GM12875 (cell line): ENCODE measurements around the gene SELENOT.

ENCODE experiments used
- H3K4me3 ChIP-seq: one replicate; pipeline ENCODE4 v1.5.1; 2011; ENCODE audit warnings: low read depth, low read length, control low read depth
- TF ChIP-seq, protein P1 (sequence below): IDR thresholded peaks from 2 replicates; pipeline ENCODE4 v1.5.1; 2011; ENCODE audit warnings: low read depth, mild to moderate bottlenecking, control low read depth, inconsistent platforms, low read length, moderate library complexity, borderline replicate concordance; ENCODE audit not compliant: insufficient read depth

The SELENOT gene

DNA sequence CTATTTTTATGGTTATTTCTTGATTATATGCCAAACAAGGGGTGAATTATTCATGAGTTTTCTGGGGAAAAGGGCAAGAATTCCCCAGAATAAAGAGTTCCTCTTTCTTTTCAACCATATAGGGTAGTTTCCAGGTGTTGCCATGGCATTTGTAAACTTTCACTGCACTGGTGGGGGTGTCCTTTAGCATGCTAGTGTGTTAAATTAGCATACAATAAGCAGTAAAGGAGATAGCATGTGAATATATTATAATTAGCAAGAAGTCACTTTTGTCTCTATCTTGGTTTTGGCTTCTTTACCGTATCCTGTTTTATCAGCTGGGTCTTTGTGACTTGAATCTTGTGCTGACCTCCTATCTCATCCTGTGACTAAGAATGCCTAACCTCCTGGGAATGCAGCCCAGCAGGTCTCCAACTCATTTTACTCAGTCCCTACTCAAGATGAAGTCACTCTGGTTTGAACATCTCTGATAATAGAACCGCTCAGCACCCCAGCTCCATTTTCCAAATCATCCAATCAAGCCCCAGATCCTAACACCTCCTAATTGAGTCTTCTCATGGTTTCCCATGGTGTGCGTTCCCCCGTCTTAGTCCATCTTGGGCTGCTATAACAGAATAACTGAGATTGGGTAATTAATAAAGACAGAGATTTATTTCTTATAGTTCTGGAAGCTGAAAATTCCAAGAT is 3.4 kb upstream of the SELENOT start:
- TF ChIP-seq, protein P1, sequence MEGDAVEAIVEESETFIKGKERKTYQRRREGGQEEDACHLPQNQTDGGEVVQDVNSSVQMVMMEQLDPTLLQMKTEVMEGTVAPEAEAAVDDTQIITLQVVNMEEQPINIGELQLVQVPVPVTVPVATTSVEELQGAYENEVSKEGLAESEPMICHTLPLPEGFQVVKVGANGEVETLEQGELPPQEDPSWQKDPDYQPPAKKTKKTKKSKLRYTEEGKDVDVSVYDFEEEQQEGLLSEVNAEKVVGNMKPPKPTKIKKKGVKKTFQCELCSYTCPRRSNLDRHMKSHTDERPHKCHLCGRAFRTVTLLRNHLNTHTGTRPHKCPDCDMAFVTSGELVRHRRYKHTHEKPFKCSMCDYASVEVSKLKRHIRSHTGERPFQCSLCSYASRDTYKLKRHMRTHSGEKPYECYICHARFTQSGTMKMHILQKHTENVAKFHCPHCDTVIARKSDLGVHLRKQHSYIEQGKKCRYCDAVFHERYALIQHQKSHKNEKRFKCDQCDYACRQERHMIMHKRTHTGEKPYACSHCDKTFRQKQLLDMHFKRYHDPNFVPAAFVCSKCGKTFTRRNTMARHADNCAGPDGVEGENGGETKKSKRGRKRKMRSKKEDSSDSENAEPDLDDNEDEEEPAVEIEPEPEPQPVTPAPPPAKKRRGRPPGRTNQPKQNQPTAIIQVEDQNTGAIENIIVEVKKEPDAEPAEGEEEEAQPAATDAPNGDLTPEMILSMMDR = no peak
- no peak overlapping the region for H3K4me3 ChIP-seq

DNA sequence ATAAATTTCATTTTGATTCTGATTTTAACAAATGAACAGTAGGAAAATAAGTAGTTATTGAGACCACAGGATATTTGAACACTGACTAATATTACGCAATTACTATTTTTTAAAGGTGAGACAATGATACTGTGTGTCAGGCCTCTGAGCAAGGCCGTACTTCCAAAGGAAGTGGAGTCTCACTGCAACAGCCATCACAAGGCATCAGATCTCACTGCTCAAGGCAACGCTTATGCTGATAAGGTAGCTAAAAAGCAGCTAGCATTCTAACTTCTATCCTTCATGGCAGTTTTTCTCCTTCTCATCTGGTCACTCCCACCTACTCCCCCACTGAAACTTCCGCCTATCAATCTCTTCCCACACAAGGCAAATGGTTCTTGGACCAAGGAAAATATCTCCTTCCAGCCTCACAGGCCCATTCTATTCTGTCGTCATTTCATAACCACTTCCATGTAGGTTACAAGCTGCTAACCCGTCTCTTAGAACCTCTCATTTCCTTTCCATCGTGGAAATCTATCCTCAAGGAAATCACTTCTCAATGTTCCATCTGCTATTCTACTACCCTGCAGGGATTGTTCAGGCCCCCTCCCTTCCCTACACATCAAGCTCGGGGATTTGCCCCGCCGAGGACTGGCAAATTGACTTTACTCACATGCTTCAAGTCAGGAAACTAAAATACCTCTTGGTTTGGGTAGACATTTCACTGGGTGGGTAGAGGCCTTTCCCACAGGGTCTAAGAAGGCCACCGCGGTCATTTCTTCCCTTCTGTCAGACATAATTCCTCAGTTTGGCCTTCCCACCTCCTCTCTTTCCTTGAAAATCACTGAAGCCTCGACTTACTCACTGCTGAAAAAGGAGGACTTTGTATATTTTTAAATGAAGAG is 2.2 kb upstream of the SELENOT start:
- peak overlapping the region; percentile 42 for H3K4me3 ChIP-seq

DNA sequence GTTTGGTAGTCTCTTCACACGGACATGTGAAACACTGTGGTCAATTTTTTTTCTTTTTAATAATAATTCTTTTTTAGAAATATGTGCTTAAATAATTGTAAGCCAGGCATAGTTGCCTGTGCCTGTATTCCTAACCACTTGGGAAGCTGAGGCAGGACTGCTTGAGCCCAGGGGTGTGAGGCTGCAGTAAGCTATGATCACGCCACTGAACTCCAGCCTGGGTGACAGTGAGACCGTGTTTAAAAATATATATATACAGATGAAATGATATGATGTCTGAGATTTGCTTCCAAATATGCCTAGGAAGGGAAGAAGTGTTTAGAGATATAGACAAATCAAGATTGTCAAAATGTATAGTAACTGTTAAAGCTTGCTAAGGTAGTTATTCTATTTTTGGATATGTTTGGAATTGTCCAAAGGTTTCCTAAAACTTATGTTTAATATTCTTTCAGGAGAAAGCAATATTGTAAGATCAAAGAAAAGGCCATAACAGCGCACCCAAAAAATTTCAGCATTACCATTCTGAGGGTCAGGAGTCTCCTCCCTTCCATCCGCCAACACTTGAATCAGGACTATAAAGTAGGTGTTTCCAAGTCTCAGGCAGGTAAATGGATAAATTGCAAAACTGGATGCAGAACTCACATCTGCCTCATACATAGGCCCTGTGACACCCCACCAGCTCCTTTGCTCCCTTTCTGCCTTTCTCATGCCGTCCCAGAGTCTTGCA is 532 bp upstream of the SELENOT start:
- peak overlapping the region; percentile 89 for H3K4me3 ChIP-seq
- TF ChIP-seq, protein P1 = no peak

DNA sequence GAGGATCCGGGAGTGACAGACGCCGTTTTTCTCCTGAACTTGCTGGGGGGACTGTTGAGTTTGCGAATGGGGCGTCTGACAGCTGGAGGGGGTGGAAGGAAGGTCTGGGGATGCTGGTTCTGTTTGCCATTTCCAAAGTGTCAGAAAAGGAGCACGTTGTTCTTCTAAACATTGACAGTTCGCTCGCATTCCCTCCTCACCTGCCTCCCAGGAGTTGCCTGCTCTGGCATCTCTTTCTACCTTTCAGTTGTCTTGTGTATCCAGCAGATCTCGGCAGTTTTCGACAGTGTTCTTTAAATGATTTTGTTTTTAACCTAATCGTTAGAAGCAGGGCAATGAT is 829 bp downstream of the SELENOT start:
- TF ChIP-seq, protein P1 = no peak
- H3K4me3 ChIP-seq = peak overlapping the region; percentile 89

DNA sequence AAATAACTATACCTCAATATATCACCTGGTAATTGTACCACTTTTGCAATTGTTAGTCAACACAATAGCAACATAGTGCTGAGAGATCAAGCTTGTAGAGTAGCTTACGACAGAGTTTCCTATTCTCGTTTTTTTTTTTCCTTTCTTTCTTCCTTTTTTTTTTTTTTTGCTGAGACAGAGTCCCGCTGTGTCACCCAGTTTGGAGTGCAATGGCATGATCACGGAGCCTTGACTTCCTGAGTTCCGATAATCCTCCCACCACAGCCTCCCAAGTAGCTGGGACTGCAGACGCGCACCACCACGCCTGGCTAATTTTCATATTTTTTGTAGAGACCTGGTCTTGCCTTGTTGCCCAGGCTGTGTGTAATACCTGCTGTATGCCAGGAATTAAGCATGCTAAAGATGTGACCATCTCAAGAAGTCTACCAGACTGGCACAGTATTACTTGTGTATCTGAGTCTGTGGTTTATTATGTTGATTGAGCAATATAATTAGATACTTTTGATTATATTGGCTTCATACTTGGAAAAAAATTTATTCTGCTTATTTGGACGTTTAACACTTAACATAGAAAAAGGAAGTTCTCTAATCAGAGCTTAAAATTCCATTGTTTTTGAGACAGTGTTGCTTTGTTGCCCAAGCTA is 3.0 kb downstream of the SELENOT start:
- no peak overlapping the region for H3K4me3 ChIP-seq
- TF ChIP-seq, protein P1 = no peak

DNA sequence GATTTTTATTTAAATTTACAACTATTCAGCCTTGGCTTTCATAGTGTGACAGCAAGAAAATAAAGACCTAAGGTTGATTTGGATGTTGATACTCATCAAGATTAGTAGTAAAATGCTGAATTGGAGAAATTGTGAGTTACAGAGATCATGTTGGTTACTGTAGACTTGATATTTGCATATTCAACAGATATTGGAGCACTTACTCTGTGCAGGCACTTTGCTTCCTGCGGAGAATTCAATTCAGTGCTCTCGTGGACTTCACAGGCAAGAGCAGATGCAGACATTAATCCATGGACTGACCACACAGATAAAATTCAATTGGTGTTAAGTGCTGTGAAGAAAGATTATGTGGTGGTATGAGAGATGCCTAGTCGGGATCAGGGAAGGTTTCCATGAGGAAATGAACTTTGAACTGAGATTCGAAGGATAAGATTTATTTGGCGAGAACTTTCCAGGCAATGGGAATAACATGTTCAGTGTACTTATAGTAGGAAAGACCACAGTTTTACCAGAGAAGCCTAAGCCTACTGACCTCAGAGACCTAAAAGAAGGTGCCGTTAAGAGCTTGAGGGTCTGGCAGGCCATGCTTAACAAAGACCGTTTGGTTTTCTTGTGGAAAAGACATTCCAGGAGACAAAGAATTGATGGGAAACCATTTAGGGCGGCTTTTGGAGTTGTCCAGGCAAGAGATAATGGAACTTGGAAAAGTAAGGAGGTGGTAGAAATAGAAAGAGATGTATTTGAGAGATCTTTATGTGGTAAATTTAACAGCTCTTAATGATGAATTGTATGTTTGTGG is 4.3 kb downstream of the SELENOT start:
- TF ChIP-seq, protein P1 = no peak
- H3K4me3 ChIP-seq = no peak overlapping the region

DNA sequence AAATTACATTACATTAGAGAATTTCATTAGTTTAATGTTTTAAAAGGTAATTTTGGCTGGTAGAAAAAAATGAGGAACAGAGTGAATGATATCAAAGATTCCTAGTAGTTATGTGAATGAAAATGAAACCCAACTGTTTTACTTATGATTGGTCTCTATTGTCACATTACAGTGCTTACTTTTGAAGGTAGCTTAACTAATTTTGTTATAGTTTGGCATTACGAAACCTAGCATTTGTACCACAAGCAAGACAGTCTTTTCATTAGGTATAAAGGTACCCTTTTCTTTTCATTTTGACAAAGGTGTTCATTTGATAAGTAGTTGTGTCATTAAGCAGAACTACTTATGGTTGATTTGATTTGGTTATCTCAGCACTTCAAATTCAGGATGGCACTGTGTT is 6.9 kb downstream of the SELENOT start:
- H3K4me3 ChIP-seq = no peak overlapping the region

More for the DNA sequence above, 6.9 kb downstream of the SELENOT start:
- TF ChIP-seq, protein P1 = no peak
